Neural cell (in vitro differentiated cells): ENCODE measurements around the gene ADISSP. TPM values are rescaled to one million over a fixed set of nuclear protein-coding genes. Genes with fewer than 3 reads are reported as not detected.

Experiments
- H2AFZ ChIP-seq: fragments of 200-600, 300-800 bp; sonication (generic), shearing (Covaris generic); 2 replicates; pipeline ENCODE4 v1.6.0; 2014; ENCODE audit warnings: low read depth, mild to moderate bottlenecking, antibody characterized with exemption, low read length, moderate library complexity
- H3F3A ChIP-seq: fragments of 200-600 bp; shearing (Covaris generic); 2 replicates; pipeline ENCODE4 v1.6.1; 2016; ENCODE audit warnings: mild to moderate bottlenecking, moderate library complexity, mixed read lengths, antibody characterized with exemption, low read length; ENCODE audit not compliant: insufficient read depth, poor library complexity, severe bottlenecking
- H3K27ac ChIP-seq: fragments of 200-600, 300-800 bp; sonication (generic), shearing (Covaris generic); 2 replicates; pipeline ENCODE4 v1.5.1; 2014; ENCODE audit warnings: mild to moderate bottlenecking, low read length, moderate library complexity
- H3K27me3 ChIP-seq: fragments of 300-800, 200-600 bp; sonication (generic), shearing (Covaris generic); 2 replicates; pipeline ENCODE4 v1.6.0; 2014; ENCODE audit warnings: mild to moderate bottlenecking, low read depth, low read length, moderate library complexity; ENCODE audit not compliant: insufficient read depth
- H3K36me3 ChIP-seq: fragments of 300-800, 200-600 bp; sonication (generic), shearing (Covaris generic); 2 replicates; pipeline ENCODE4 v1.5.1; 2014; ENCODE audit warnings: mild to moderate bottlenecking, antibody characterized with exemption, low read length, moderate library complexity; ENCODE audit not compliant: insufficient read depth
- H3K4me2 ChIP-seq: fragments of 300-800, 200-600 bp; sonication (generic), shearing (Covaris generic); 2 replicates; pipeline ENCODE4 v1.6.0; 2014; ENCODE audit warnings: mild to moderate bottlenecking, low read length
- H3K4me3 ChIP-seq: fragments of 300-800, 200-600 bp; sonication (generic), shearing (Covaris generic); 2 replicates; pipeline ENCODE4 v1.5.1; 2014; ENCODE audit warnings: mild to moderate bottlenecking, low read length, moderate library complexity
- H3K79me2 ChIP-seq: fragments of 200-600 bp; shearing (Covaris generic); replicated peaks from 2 replicates; pipeline ENCODE4 v1.6.0; 2014; ENCODE audit warnings: mild to moderate bottlenecking, low read length, moderate library complexity; ENCODE audit not compliant: insufficient read depth
- H3K9ac ChIP-seq: fragments of 300-800, 200-600 bp; sonication (generic), shearing (Covaris generic); 2 replicates; pipeline ENCODE4 v1.6.1; 2016; ENCODE audit warnings: mild to moderate bottlenecking, low read length, mixed read lengths
- H3K9me2 ChIP-seq: fragments of 200-600 bp; shearing (Covaris generic); 2 replicates; pipeline ENCODE4 v1.6.1; 2016; ENCODE audit warnings: mild to moderate bottlenecking, low read length, mixed read lengths; ENCODE audit not compliant: insufficient read depth
- H3K9me3 ChIP-seq: fragments of 200-600, 300-800 bp; sonication (generic), shearing (Covaris generic); 2 replicates; pipeline ENCODE4 v1.6.1; 2016; ENCODE audit warnings: mild to moderate bottlenecking, mixed run types, low read length, moderate library complexity, mixed read lengths
- H4K20me1 ChIP-seq: fragments of 200-600 bp; shearing (Covaris generic); 2 replicates; pipeline ENCODE4 v1.6.1; 2016; ENCODE audit warnings: mild to moderate bottlenecking, mixed run types; ENCODE audit not compliant: insufficient read depth
- CTCF ChIP-seq: fragments of 450-650 bp; IDR thresholded peaks from 2 replicates; pipeline ENCODE4 v1.5.1; 2014; ENCODE audit warnings: antibody characterized with exemption, mild to moderate bottlenecking, moderate library complexity; ENCODE audit not compliant: poor library complexity, severe bottlenecking
- EP300 ChIP-seq: fragments of 450-650 bp; conservative IDR thresholded peaks from 2 replicates; pipeline ENCODE4 v1.6.1; 2014; ENCODE audit warnings: antibody characterized with exemption, mild to moderate bottlenecking, moderate library complexity; ENCODE audit not compliant: poor library complexity, severe bottlenecking
- EZH2 ChIP-seq: fragments of 200-600, 300-800 bp; shearing (Covaris generic), sonication (generic); IDR thresholded peaks from 2 replicates; pipeline ENCODE4 v1.6.1; 2014; ENCODE audit warnings: antibody characterized with exemption, low read length, borderline replicate concordance, mild to moderate bottlenecking; ENCODE audit not compliant: insufficient read depth, poor library complexity, severe bottlenecking
- MXI1 ChIP-seq: fragments of 450-650 bp; conservative IDR thresholded peaks from 2 replicates; pipeline ENCODE4 v1.6.1; 2014; ENCODE audit warnings: antibody characterized with exemption, mild to moderate bottlenecking; ENCODE audit not compliant: poor library complexity, severe bottlenecking
- POLR2AphosphoS5 ChIP-seq: IDR thresholded peaks from 2 replicates; pipeline ENCODE4 v1.6.1; 2012
- RAD21 ChIP-seq: fragments of 450-650 bp; conservative IDR thresholded peaks from 2 replicates; pipeline ENCODE4 v1.6.1; 2014; ENCODE audit warnings: antibody characterized with exemption, mild to moderate bottlenecking, moderate library complexity
- REST ChIP-seq: IDR thresholded peaks from 2 replicates; pipeline ENCODE4 v1.6.1; 2012; ENCODE audit warnings: borderline replicate concordance
- SMC3 ChIP-seq: fragments of 450-650 bp; conservative IDR thresholded peaks from 2 replicates; pipeline ENCODE4 v1.6.1; 2014; ENCODE audit warnings: antibody characterized with exemption, mild to moderate bottlenecking, moderate library complexity; ENCODE audit not compliant: poor library complexity
- TAF1 ChIP-seq: IDR thresholded peaks from 2 replicates; pipeline ENCODE4 v1.6.1; 2012; ENCODE audit warnings: low read depth
- polyA plus RNA-seq: library from polyadenylated mRNA; depleted of rRNA; stranded (reverse); fragments of >200 nt; gene quantifications from 2 replicates; pipeline ENCODE4 v1.2.3, GENCODE V29; 2014

Gene ADISSP
- polyA plus RNA-seq, 1 donor from 2014 or later: 39.8 TPM

GRCh38 chr20:3786126-3786484, 18.6 kb upstream of the ADISSP start:
- Histone ChIP-seq H2AFZ (peak overlapping the region; percentile 27), H3K36me3 (no peaks in the 10 kb centered on the region), H3F3A (no peaks in the 10 kb centered on the region), H3K79me2 (peaks cover 10% of the 10 kb centered on the region), H3K9me2 (no peaks in the 10 kb centered on the region), H3K4me2 (peak overlapping the region; percentile 55), H3K27ac (peak overlapping the region; percentile 79), H3K9me3 (no peaks in the 10 kb centered on the region), H3K4me3 (peak overlapping the region; percentile 82), H3K27me3 (no peaks in the 10 kb centered on the region), H4K20me1 (no peaks in the 10 kb centered on the region), H3K9ac (peak overlapping the region; percentile 75)
- TF ChIP-seq CTCF (peak; percentile 12), SMC3 (peak; percentile 10), POLR2AphosphoS5 (no peak), TAF1 (no peak), MXI1 (peak; percentile 38), EP300 (no peak), EZH2 (no peak), REST (no peak), RAD21 (no peak)

GRCh38 chr20:3785240-3786125, 17.9 kb upstream of the ADISSP start:
- Histone ChIP-seq H3K4me2 (peak overlapping the region; percentile 55), H3K79me2 (peaks cover 10% of the 10 kb centered on the region), H3K36me3 (no peaks in the 10 kb centered on the region), H4K20me1 (no peaks in the 10 kb centered on the region), H3K4me3 (peak overlapping the region; percentile 82), H3K9ac (peak overlapping the region; percentile 75), H3K27me3 (no peaks in the 10 kb centered on the region), H3K9me2 (no peaks in the 10 kb centered on the region), H3F3A (no peaks in the 10 kb centered on the region), H3K27ac (peak overlapping the region; percentile 79), H2AFZ (peak overlapping the region; percentile 27), H3K9me3 (no peaks in the 10 kb centered on the region)
- TF ChIP-seq RAD21: no peak
- TF ChIP-seq MXI1: no peak
- no peak for TF ChIP-seq SMC3
- TF ChIP-seq EP300: no peak
- TF ChIP-seq EZH2: no peak
- TF ChIP-seq REST: no peak
- TF ChIP-seq CTCF: no peak
- no peak for TF ChIP-seq POLR2AphosphoS5
- TF ChIP-seq TAF1: no peak
